ENCODE results near the gene UBA6.
"Not testable (repeated sequence)": the region's sequence is repeated elsewhere in the genome, so short reads cannot be mapped to it uniquely, and the experiment has no call there.

The UBA6 gene

DNA sequence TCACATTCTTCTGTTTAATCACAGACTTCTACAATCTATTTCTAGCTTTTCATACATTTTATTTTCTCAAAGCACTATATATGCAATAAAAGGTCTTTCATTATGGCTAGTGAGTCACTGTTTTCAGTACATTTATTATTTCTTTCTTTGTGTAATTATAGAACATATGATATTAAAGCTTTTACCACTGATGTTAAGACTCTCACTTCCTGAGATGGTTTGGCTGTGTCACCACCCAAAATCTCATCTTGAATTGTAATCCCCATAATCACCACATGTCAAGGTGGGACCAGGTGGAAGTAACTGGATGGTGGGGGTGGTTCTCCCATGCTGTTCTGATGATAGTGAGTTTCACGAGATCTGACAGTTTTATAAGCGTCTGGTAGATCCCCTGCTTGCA is 41.9 kb downstream of the UBA6 start:
- no peak for DNase-seq

DNA sequence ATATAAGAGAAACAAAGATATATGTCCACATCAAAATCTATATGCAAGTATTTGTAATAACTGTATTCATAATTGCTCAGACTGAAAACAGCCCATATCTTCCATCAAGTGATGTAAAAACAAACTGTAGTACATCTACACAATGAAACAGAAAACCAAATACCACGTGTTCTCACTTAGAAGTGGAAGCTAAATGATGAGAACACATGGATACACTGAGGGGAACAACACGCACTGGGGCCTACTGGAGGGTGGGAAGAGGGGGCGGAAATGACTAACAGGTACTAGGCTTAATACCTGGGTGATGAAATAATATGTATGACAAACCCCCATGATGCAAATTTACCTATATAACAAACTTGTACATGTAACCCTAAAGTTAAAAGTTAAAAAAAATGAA is 42.7 kb downstream of the UBA6 start:
- DNase-seq = peak; percentile 53

DNA sequence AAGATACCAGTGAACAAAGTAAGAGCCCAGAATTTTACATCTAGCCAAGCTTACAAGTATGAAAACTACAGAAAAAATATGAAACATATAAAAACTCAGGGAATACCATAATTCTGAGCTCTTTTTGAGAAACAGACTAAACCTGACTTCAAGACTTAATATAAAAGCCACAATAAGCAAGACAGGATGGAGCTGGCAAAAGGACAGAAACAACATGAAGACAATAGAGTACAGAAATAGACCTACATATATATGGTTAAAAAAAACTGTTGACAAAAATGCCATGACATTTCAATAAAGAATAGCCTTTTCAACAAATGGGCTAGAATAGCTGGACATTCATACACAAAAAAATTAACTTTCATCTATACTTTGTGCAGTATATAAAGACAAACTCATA is 49.4 kb downstream of the UBA6 start:
- DNase-seq = no peak

DNA sequence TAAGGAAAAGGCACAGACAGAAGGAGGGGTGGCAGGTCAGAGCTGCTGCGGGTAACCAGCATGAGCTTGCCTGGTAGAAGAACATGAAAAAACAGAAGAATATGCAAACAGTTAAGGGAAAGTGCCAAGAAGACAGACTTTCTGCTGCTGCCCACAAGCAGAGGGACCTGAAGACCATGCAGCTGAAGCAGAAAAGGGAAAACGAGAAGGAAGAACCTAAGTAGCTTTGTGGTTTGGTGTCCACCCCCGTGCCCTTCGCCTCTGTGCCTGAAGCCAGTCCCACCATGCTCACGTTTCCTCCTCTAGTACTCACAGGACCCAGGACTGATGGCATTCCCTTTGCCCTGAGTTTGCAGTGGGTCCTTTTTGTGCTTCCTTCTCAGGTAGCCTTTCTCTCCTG is 62.8 kb downstream of the UBA6 start:
- no peak for DNase-seq

DNA sequence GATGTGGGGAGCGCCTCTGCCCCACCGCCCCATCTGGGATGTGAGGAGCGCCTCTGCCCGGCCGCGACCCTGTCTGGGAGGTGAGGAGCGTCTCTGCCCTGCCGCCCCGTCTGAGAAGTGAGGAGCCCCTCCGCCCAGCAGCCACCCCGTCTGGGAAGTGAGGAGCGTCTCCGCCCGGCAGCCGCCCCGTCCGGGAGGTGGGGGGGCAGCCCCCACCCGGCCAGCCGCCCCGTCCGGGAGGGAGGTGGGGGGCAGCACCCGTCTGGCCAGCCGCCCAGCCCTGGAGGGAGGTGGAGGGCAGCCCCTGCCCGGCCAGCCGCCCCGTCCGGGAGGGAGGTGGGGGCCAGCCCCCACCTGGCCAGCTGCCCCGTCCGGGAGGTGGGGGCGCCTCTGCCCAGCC is 64.0 kb downstream of the UBA6 start:
- not testable (repeated sequence) for DNase-seq

DNA sequence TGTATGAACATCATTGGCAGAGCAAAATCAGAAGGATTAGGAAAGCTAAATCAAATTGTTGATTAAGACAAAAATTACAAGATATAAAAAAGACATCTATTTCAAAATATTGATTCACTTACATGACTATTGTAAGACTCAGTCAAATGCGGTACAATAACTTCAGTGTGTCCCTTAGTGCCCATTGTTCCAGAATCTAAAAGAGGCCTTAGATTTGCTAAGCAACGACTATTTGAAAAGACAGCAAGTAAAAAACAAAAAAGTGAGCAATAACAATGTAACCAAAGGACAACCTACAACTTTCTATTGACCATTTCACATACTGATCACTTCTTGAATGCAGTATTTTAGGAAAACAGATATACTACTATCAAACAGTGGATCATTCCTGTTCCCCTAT is 65.6 kb downstream of the UBA6 start:
- no peak for DNase-seq

DNA sequence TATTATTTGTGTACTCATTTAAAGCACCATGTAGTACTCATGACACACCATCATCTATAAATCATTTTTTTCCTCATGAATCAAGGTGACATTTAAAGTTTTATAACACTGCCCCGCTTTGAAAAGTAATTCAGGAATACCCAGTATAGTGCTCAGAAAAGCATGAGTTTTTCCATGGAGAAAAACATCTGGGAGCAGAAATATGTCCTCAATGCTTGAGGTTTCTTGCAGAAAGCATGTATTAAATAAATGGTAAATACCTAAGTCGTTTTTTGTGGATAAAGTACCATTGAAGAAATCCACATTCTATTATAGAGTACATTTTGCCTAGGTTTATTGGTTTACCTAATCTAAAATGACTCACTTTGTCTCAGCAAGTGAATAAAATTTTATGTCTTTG is 66.2 kb downstream of the UBA6 start:
- no peak for DNase-seq

DNA sequence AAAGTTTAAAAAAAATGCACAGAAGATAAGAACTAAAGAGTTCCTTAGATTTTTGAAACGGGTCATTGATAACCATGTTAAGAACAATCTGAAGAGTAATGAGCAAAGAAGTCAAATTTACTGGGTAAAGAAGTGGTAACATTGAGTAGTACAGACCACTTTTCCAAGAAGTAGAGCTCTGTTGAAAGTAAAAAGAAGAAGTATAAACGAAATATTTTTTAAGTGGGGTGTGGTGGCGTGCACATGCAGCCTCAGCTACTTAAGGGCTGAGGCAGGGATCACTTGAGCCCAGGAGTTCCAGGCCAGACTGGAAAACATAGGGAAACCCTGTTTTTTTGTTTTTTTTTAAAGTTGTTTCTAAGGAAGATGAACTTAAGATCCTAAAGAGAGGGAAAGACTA is 68.5 kb downstream of the UBA6 start:
- DNase-seq = no peak

DNA sequence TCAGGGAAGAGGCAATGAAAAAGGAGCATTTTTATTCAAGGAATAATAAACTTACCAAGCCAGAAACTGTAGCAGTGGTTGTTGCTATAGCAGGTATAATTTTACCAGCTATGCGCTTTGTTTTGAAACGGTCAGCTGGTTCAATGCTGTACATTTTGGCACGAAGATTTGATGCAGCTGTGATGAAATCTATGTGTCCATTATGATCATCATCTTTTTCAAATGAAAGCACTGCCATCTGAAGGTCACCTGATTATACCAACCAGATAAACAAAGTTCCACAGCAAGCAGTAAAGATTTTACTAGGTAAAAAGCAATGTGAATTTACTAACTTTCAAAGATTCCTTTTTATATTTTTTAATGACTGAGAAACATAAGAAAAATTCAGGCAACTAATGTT is 76.0 kb downstream of the UBA6 start:
- DNase-seq = no peak

DNA sequence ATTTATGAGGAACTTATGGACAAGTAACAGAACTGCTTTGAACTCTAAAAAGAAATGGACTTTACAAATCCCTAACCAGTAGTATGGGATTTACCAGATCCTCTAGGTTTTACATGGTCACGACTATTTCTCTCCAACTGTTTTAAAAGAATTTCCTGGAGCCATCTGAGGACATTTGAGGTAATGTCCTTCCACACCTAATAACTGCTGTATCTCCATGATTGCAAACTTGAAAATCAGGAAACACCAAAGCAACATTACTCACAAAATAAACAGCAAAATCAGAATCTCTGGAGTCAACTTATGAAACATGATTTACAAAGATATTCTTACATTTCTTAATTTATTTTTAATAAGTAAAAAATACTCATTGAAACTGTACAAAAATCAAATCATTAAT is 84.5 kb downstream of the UBA6 start:
- DNase-seq = no peak

DNA sequence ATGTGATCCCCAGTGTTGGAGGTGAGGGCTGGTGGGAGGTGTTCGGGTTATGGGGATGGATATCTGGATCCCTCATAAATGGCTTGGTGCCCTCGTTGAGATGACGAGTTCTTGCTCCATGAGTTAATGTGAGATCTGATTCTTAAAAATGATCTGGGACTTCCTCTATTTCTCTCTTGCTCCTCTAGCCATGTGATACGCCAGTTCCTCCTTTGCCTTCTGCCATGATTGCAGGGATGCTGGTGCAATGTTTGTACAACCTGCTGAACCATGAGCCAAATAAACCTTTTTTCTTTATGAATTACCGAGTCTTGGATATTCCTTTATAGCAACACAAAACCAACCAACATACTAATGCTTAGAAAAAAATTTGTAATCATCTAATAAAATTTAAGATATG is 85.8 kb downstream of the UBA6 start:
- no peak for DNase-seq

DNA sequence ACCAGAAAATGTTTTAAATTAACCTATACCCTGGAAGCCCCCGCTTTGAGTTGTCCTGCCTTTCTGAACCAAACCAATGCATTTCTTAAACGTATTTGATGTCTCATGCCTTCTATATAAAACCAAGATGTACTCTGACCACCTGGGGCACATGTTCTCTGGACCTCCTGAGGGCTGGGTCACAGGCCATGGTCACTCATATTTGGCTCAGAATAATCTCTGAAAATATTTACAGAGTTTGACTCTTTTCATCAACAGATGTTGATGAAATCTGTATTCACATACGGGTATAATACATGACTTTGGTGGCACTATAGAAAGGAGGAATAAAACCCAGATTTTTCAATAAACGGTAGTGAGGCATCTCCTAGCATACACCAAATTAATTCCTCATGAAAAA is 86.8 kb downstream of the UBA6 start:
- no peak for DNase-seq

DNA sequence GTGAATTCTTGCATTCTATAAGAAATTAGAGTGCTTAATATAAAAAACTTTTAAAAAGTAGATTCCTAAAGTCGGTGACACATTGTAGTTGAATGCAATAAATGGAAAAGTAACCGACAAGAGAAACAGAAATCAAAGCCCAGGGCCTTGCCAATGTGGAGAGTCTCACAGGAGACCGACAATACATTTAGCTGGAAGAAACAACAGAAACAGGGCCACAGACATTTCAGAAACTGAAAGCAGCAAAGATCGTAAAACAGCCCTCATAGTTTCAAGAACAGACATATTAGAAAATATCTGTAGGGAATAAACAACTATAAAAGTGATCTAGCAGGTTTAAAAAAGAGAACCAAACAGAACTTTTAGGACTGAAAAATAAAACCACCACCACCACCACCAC is 92.9 kb downstream of the UBA6 start:
- no peak for DNase-seq

DNA sequence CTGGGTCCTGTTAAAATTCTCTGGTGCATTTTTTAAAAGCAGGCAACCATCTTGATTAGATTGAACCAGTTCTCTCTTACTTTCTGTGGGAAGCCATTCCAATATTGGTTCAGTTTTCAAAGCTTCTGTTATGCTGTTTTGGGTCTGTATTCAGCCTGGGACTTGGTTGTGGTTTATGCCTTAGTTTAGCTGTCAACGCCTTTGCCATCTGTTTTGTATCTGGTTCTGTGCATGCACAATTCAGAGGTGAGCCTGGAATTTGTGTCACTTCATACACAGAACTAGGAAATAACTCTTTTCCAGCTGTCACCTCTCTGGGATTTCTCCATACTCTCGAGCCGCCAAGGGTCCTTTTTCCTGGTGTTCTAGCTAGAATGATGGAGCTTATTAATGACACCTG is 96.2 kb downstream of the UBA6 start:
- no peak for DNase-seq

DNA sequence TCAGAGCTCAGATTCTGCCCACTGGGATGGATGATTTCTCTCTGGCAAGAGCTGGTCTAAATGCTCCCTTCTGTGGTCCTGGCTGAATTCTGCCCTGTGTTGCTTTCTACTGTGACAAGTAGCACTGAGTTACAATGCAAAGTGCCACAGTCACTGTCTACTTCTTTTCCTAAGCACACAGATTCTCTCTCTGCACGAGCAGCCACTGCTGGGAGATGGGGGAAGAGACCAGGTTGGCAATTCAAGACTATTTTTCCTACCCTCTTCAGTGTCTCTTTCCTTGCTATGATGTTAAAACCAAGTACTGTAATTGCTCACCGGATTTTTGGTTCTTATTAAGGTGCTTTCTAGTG is 97.0 kb downstream of the UBA6 start:
- no peak for DNase-seq

DNA sequence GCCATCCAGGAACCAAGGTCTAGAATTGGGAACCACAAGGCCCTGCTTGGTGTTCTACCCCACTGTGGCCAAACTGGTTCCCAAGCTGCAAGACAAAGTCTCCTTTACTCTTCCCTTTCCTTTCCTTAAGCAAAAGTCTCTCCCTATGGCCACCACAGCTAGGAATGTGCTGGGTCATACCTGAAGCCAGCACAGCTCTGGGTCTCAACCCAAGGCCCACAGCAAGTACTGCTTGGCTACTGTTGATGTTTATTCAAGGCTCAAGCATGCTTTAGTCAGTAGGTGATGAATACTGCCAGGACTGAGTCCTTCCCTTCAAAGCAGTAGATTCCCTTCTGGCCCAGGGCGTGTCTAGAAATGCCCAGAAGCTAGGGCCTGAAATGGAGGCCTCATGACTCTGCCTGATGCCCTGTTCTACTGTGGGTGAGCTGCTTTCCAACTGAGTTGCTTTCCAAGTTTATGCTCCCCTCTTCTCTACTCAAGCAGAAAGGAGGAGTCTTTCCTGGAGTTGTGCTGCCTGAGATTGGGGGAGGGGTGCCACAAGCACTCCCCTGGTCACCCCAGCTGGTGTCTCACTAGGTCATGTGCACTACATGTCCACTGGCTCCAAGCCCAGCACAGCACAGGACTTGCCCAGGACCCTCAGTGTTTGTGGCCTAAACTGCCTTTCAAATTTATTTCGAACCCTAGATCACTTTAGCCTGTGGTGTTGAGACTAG is 97.5 kb downstream of the UBA6 start:
- DNase-seq = no peak

DNA sequence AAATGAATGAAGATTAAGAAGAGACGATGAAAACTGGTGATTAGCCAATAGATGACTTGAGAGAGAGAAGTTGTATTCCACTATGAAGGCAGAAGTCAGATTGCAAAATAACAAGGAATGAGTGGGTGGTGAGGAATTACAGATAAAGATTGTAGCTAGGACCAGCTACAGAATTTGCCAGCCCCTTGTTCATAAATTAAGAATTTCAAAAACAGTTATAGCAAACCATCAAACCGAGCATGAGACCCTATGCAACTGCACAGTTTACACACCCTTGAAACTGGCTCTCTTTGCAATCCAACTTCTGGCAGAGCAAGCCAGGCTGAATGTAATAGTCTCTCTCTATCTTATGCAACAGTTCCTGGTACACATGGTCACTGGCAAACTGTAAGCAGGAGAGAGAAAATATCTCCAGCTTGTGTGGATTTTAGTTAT is 107.2 kb downstream of the UBA6 start:
- no peak for DNase-seq

DNA sequence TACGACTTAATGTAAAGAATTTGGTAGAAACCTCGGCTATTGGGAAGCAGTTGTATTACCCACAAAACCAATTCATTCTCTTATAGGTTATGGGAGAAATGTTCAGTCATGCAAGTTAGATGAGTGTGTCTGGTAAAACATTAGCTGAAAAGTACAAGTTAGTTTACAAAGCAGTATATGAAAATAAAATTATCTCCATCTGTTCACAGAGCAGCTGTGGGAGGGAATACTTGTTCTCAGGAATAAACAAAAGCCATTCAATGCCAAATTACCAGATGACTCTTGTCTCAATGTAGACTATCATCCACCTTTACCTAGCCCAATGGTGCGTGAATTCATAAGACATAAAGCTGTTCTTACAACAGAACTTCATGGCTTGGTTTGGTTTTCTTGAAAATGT is 113.8 kb downstream of the UBA6 start:
- DNase-seq = no peak

DNA sequence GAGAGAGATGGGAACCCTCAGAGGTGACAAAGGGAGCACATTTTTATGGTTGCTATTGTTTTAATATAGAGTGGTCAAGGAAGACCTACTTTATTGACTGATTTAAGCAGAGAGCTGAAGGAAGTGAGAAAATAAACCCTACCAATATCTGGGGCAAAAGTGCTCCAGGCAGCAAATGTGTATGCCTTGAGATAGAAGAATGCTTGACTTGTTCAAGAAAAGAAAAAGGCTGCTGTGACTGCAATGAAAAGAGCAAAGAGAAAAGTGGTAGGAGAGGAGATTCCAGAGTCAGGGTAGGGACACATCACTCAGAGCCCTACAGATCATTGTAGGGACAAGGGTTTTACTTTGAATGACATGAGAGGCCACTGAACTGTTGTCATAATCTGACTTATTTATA is 116.5 kb downstream of the UBA6 start:
- no peak for DNase-seq

DNA sequence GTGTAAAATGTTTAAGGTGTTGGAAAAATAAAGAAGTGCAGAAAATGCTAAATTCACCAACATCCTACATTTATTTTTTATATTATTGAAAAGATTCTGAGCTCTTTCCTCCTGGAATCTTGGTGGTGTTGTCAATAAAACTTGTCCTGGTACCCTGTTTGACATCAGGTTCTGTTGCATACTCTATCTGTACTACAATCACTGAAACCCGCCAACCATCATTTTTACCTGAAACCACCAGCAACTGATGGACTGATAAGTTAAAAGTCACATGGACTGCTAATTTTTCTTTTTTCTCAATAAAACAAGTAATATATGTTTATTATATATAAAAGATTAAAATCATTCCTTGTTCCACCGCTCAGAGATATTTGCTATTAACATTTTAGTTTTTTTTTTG is 119.0 kb downstream of the UBA6 start:
- DNase-seq = no peak

DNA sequence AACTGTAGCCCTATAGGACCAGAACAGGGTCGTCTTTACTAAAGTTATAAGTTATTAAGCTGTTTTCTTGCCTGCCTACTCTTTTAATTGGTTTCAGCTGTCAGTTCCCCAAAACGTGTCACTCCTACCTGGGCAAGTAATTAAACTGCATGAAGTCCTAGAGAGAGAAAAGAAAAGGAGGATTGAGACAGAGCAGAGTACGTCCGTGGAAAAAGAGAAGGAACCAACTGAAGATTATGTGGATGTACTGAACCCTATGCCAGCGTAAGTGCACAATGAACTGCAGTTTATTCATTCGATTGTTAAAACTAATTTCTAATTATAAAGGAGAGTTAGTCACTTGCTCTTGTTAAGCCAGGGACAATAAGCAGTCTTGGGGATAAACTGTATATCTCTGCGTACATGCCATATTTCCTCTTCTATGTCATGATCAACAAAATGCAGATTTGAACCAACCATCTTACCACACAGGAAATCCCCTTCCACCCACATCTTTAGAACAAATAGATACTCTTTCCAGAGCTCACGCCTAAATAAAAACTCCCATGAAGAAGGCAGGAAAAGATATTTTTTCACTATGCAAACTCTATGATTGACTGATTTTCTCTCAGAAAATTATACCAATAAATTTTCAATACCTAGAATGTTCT is 119.6 kb downstream of the UBA6 start:
- DNase-seq = no peak

DNA sequence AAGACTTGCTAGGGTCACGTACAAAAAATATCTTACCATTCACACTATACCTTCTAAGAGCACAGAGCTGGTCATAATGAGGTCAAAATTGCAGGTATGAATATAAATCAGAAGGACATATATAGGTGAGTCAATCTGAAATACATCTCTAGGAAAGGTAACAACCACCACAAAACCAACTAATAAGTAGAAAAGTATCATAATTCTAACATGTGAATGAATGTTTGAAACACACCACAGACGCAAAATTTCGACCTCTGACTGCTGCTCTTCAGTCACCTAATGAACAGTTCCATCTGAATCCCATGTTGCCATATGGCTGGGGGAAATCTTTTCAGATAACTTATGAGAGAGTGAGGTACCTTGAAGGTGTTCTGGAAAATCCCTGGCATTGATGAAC is 120.4 kb downstream of the UBA6 start:
- no peak for DNase-seq

DNA sequence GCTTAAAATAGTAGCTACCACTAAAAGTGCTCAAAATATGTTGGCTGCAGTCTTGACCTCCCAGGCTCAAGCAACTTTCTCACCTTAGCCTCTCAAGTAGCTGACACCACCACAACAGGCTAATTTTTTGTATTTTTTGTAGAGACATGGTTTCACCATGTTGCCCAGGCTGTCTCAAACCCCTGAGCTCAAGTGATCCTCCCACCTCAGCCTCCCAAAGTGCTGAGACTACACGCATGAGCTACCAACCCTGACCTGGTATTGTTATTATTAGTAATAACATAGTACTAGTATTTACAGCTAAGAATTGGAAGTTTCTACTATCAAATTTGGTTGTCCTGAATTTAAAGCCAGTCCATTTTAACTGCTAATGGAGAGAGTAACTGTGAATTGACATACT is 124.4 kb downstream of the UBA6 start:
- no peak for DNase-seq

DNA sequence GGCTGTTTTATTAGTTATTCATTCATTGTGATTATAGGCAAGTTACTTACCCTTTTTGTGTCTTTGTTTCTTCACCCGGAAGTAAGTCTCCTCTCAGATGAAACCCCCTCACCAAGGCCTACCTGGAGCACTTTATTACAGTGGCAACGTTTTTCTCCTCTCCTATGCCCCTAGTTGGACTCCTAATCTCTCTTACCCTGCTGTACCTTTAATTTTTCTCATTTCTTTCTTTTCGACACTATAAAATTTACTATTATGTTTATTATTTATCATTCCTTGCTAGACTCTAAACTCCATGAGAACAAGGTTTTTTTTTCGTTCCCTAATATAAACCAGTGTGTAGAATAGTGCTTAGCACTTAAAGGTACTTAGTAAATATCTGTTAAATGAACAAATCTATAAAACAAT is 124.9 kb downstream of the UBA6 start:
- no peak for DNase-seq

Measured in activated naive CD4-positive, alpha-beta T cell treated with anti-CD3 and anti-CD28 coated beads, Interleukin-2, amount 50 U/mL, for 16 hours (primary cell).